H1 (cell line): Measurements from ENCODE around the gene GRM7. TPM values are rescaled to one million over a fixed set of nuclear protein-coding genes. Genes with fewer than 3 reads are reported as not detected.

Experiments used
- BRCA1 ChIP-seq: IDR thresholded peaks from 2 replicates; pipeline ENCODE4 v1.6.1; 2012; ENCODE audit warnings: low read depth, low read length, improper control_type of control experiment
- CHD7 ChIP-seq: fragments of 300-600 bp; sonication (generic); IDR thresholded peaks from 2 replicates; pipeline ENCODE4 v1.7.1; 2012; ENCODE audit warnings: low read length, moderate library complexity, mild to moderate bottlenecking, inconsistent platforms; ENCODE audit not compliant: insufficient replicate concordance
- CTCF ChIP-seq, 3 experiments: IDR thresholded peaks; 1 replicate in 2 of 3; 2 replicates in 1 of 3; pipeline versions ENCODE4 v1.5.1 to v1.6.1; 2011; ENCODE audit warnings: low read length in 3 of 3, mild to moderate bottlenecking in 3 of 3, inconsistent platforms in 2 of 3, low read depth in 1 of 3, moderate library complexity in 1 of 3; ENCODE audit not compliant: insufficient read depth in 1 of 3; ENCODE audit errors: control extremely low read depth in 1 of 3
- JUN ChIP-seq: IDR thresholded peaks from 2 replicates; pipeline ENCODE4 v1.6.1; 2011; ENCODE audit warnings: low read depth, mild to moderate bottlenecking, improper control_type of control experiment, low read length
- JUND ChIP-seq: IDR thresholded peaks from 2 replicates; pipeline ENCODE4 v1.6.1; 2011; ENCODE audit warnings: mild to moderate bottlenecking, improper control_type of control experiment, low read length
- POU5F1 ChIP-seq: IDR thresholded peaks from 2 replicates; pipeline ENCODE4 v1.6.1; 2011; ENCODE audit warnings: low read depth, mild to moderate bottlenecking, low read length, moderate library complexity
- RAD21 ChIP-seq, 2 experiments: IDR thresholded peaks in 1 of 2; conservative IDR thresholded peaks in 1 of 2; 2 replicates each; pipeline ENCODE4 v1.6.1; 2011; ENCODE audit warnings: low read depth in 2 of 2, low read length in 2 of 2, improper control_type of control experiment in 1 of 2, inconsistent platforms in 1 of 2, mild to moderate bottlenecking in 1 of 2, moderate library complexity in 1 of 2
- RNF2 ChIP-seq: fragments of 200-900, 300-1000 bp; sonication (generic); IDR thresholded peaks from 2 replicates; pipeline ENCODE4 v1.7.1; 2016; ENCODE audit warnings: borderline replicate concordance, low read depth, mild to moderate bottlenecking, antibody characterized with exemption, low read length; ENCODE audit not compliant: poor library complexity, severe bottlenecking; ENCODE audit errors: missing control alignments
- TCF12 ChIP-seq: IDR thresholded peaks from 2 replicates; pipeline ENCODE4 v1.6.1; 2011; ENCODE audit warnings: low read depth, mild to moderate bottlenecking, low read length
- polyA plus RNA-seq, 7 experiments: library from polyadenylated mRNA; depleted of rRNA in 3 of 7; stranded (reverse) in 5 of 7; unstranded in 2 of 7; fragments of >200 nt in 5 of 7; fragments of 200-250 nt in 2 of 7; gene quantifications; 1 replicate in 5 of 7; 2 replicates in 1 of 7; 4 replicates in 1 of 7; pipeline versions ENCODE4 v1.2.1 to v1.2.3, GENCODE V29; 2011 to 2013; ENCODE audit warnings: missing spikeins in 2 of 7, mixed read lengths in 2 of 7
- total RNA-seq: library from RNA; stranded (reverse); fragmentation: NEBNext Ultra II Directional; extraction: Animal tissue kit (Norgen Biotek cat#: 25700); gene quantifications from 2 replicates; pipeline ENCODE4 v1.2.1, GENCODE V29; 2021

Gene GRM7
- total and polyA plus RNA-seq, 2 of the 8 experiments (the other 6 are each of a cell fraction or from before 2014, with no cell fraction given) = 0.17 to 0.24 TPM

- TF ChIP-seq CHD7 = no peak
- no peak for TF ChIP-seq CTCF (IDR thresholded peaks at IDR 0.05; ENCODE audit: control extremely low read depth in 1 of 3, insufficient read depth in 1 of 3, low read depth in 1 of 3, low read length in 3 of 3)
- no peak for TF ChIP-seq BRCA1
- TF ChIP-seq JUN = no peak
- TF ChIP-seq POU5F1 = no peak
- no peak for TF ChIP-seq RNF2
- no peak for TF ChIP-seq TCF12
- no peak for TF ChIP-seq JUND
- no peak for TF ChIP-seq RAD21 (IDR thresholded peaks at IDR 0.05 in 1 of 2, conservative IDR thresholded peaks at IDR 0.05 in 1 of 2; ENCODE audit: low read depth in 2 of 2, low read length in 2 of 2)
These were observed 365.5 kb downstream of the GRM7 start (continued) for GRCh38 chr3:7226393-7226792.
